NB4 (cell line): ENCODE results near the gene TMEM145.

Experiments used
- CTCF ChIP-seq: IDR thresholded peaks from one replicate; pipeline ENCODE4 v1.5.1; 2012; ENCODE audit warnings: low read depth, low read length
- MAX ChIP-seq: IDR thresholded peaks from 2 replicates; pipeline ENCODE4 v1.6.1; 2011; ENCODE audit warnings: low read depth, low read length
- MYC ChIP-seq: IDR thresholded peaks from 2 replicates; pipeline ENCODE4 v1.6.1; 2011; ENCODE audit warnings: low read depth, low read length
- POLR2A ChIP-seq: IDR thresholded peaks from 2 replicates; pipeline ENCODE4 v1.6.1; 2011; ENCODE audit warnings: mild to moderate bottlenecking; ENCODE audit not compliant: insufficient read length; ENCODE audit errors: extremely low read depth

GRCh38 chr19:42349378-42350107 is 36.4 kb downstream of the TMEM145 start:
- TF ChIP-seq POLR2A, result no peak
- TF ChIP-seq CTCF, result no peak
- no peak for TF ChIP-seq MAX
- no peak for TF ChIP-seq MYC
